ENCODE measurements around the gene SRSF1.

SRSF1 gene

GRCh38 chr17:58002973-58003372 is 4.1 kb downstream of the SRSF1 start:
- Mint-ChIP-seq H3K27ac (peak overlapping the region; percentile 87), H3K27me3 (no peaks in the 10 kb centered on the region), H3K9me3 (no peaks in the 10 kb centered on the region), H3K36me3 (ENCODE audit: low read depth) (peaks cover 98% of the 10 kb centered on the region), H3K4me1 (ENCODE audit: low read depth) (peaks cover 78% of the 10 kb centered on the region), H3K4me3 (peak overlapping the region; percentile 100)
- DNase-seq = no peak

- H3K4me3 Mint-ChIP-seq = peak overlapping the region; percentile 100
- peaks cover 100% of the 10 kb centered on the region for H3K36me3 Mint-ChIP-seq (ENCODE audit: low read depth)
- no peak for DNase-seq
- peak overlapping the region; percentile 87 for H3K27ac Mint-ChIP-seq
- H3K9me3 Mint-ChIP-seq = no peaks in the 10 kb centered on the region
- H3K27me3 Mint-ChIP-seq = no peaks in the 10 kb centered on the region
- peaks cover 78% of the 10 kb centered on the region for H3K4me1 Mint-ChIP-seq (ENCODE audit: low read depth)
Measured at GRCh38 chr17:58002154-58002948, 4.7 kb downstream of the SRSF1 start.

- peak overlapping the region; percentile 100 for H3K4me3 Mint-ChIP-seq
- H3K27ac Mint-ChIP-seq = peak overlapping the region; percentile 81
- H3K9me3 Mint-ChIP-seq = no peaks in the 10 kb centered on the region
- no peak for DNase-seq
- no peaks in the 10 kb centered on the region for H3K27me3 Mint-ChIP-seq
- peaks cover 83% of the 10 kb centered on the region for H3K4me1 Mint-ChIP-seq (ENCODE audit: low read depth)
- peaks cover 100% of the 10 kb centered on the region for H3K36me3 Mint-ChIP-seq (ENCODE audit: low read depth)
Measured at GRCh38 chr17:58001461-58002124, 5.5 kb downstream of the SRSF1 start.

- Mint-ChIP-seq H3K4me1 (ENCODE audit: low read depth) (peaks cover 91% of the 10 kb centered on the region), H3K9me3 (no peaks in the 10 kb centered on the region), H3K4me3 (peak overlapping the region; percentile 51), H3K27ac (peak overlapping the region; percentile 92), H3K36me3 (ENCODE audit: low read depth) (peaks cover 89% of the 10 kb centered on the region), H3K27me3 (no peaks in the 10 kb centered on the region)
- DNase-seq = no peak
Measured at GRCh38 chr17:57999496-58000017, 7.5 kb downstream of the SRSF1 start.

GRCh38 chr17:57999010-57999495 is 8.0 kb downstream of the SRSF1 start:
- Mint-ChIP-seq H3K27ac (peak overlapping the region; percentile 92), H3K27me3 (no peaks in the 10 kb centered on the region), H3K4me3 (peak overlapping the region; percentile 51), H3K9me3 (no peaks in the 10 kb centered on the region), H3K4me1 (ENCODE audit: low read depth) (peaks cover 92% of the 10 kb centered on the region), H3K36me3 (ENCODE audit: low read depth) (peaks cover 84% of the 10 kb centered on the region)
- no peak for DNase-seq

- H3K27me3 Mint-ChIP-seq = no peaks in the 10 kb centered on the region
- H3K36me3 Mint-ChIP-seq (ENCODE audit: low read depth) = peaks cover 66% of the 10 kb centered on the region
- peaks cover 87% of the 10 kb centered on the region for H3K4me1 Mint-ChIP-seq (ENCODE audit: low read depth)
- DNase-seq = no peak
- H3K4me3 Mint-ChIP-seq = no peak overlapping the region
- H3K9me3 Mint-ChIP-seq = no peaks in the 10 kb centered on the region
- peak overlapping the region; percentile 84 for H3K27ac Mint-ChIP-seq
Measured at GRCh38 chr17:57997085-57997809, 9.8 kb downstream of the SRSF1 start.

- no peaks in the 10 kb centered on the region for H3K27me3 Mint-ChIP-seq
- peaks cover 50% of the 10 kb centered on the region for H3K36me3 Mint-ChIP-seq (ENCODE audit: low read depth)
- peak overlapping the region; percentile 60 for H3K27ac Mint-ChIP-seq
- DNase-seq = peak; percentile 68
- peak overlapping the region; percentile 0 for H3K4me3 Mint-ChIP-seq
- H3K4me1 Mint-ChIP-seq (ENCODE audit: low read depth) = peaks cover 79% of the 10 kb centered on the region
- no peaks in the 10 kb centered on the region for H3K9me3 Mint-ChIP-seq
Measured at GRCh38 chr17:57995076-57995956, 11.7 kb downstream of the SRSF1 start.

GRCh38 chr17:57994436-57994835 is 12.6 kb downstream of the SRSF1 start:
- no peak overlapping the region for H3K4me3 Mint-ChIP-seq
- peaks cover 75% of the 10 kb centered on the region for H3K4me1 Mint-ChIP-seq (ENCODE audit: low read depth)
- no peaks in the 10 kb centered on the region for H3K9me3 Mint-ChIP-seq
- H3K27me3 Mint-ChIP-seq = no peaks in the 10 kb centered on the region
- H3K36me3 Mint-ChIP-seq (ENCODE audit: low read depth) = peaks cover 43% of the 10 kb centered on the region
- no peak for DNase-seq
- H3K27ac Mint-ChIP-seq = peak overlapping the region; percentile 66

GRCh38 chr17:57993471-57994365 is 13.3 kb downstream of the SRSF1 start:
- Mint-ChIP-seq H3K36me3 (ENCODE audit: low read depth) (peaks cover 43% of the 10 kb centered on the region), H3K4me1 (ENCODE audit: low read depth) (peaks cover 75% of the 10 kb centered on the region), H3K27ac (peak overlapping the region; percentile 66), H3K4me3 (no peak overlapping the region), H3K27me3 (no peaks in the 10 kb centered on the region), H3K9me3 (no peaks in the 10 kb centered on the region)
- no peak for DNase-seq

- Mint-ChIP-seq H3K27ac (no peak overlapping the region), H3K36me3 (ENCODE audit: low read depth) (peaks cover 29% of the 10 kb centered on the region), H3K27me3 (no peaks in the 10 kb centered on the region), H3K4me1 (ENCODE audit: low read depth) (peaks cover 64% of the 10 kb centered on the region), H3K9me3 (no peaks in the 10 kb centered on the region), H3K4me3 (no peak overlapping the region)
- DNase-seq = no peak
Measured at GRCh38 chr17:57991537-57991936, 15.5 kb downstream of the SRSF1 start.

GRCh38 chr17:57990037-57990436 is 17.0 kb downstream of the SRSF1 start:
- H3K27me3 Mint-ChIP-seq = no peaks in the 10 kb centered on the region
- H3K9me3 Mint-ChIP-seq = no peaks in the 10 kb centered on the region
- peak overlapping the region; percentile 72 for H3K27ac Mint-ChIP-seq
- peaks cover 29% of the 10 kb centered on the region for H3K36me3 Mint-ChIP-seq (ENCODE audit: low read depth)
- H3K4me1 Mint-ChIP-seq (ENCODE audit: low read depth) = peaks cover 65% of the 10 kb centered on the region
- peak overlapping the region; percentile 85 for H3K4me3 Mint-ChIP-seq
- DNase-seq = no peak

- Mint-ChIP-seq H3K4me1 (ENCODE audit: low read depth) (peaks cover 65% of the 10 kb centered on the region), H3K36me3 (ENCODE audit: low read depth) (peaks cover 43% of the 10 kb centered on the region), H3K27ac (peak overlapping the region; percentile 95), H3K27me3 (no peaks in the 10 kb centered on the region), H3K9me3 (no peaks in the 10 kb centered on the region), H3K4me3 (peak overlapping the region; percentile 85)
- no peak for DNase-seq
Measured at GRCh38 chr17:57988301-57989250, 18.5 kb downstream of the SRSF1 start.
